Measurements from ENCODE around the gene AP4M1.

Gene AP4M1

GRCh38 chr7:100101016-100101862 is at the start of gene AP4M1, which contains the start of gene MCM7:
TSS of gene AP4M1 (plus strand) at chr7:100101643. CDS start at chr7:100101715, 72 bp downstream.
TSS of gene MCM7 (minus strand) at chr7:100101397. CDS start at chr7:100101294, 103 bp downstream.
- Histone ChIP-seq H3K4me1 (peaks cover 28 to 59% (median 47%) of the 10 kb centered on the region in 10 experiments), H3K27ac (peak within 1 kb of the TSS; percentile 65 to 99 (median 96)), H4K20me1 (peaks cover 0 to 44% (median 38%) of the 10 kb centered on the region in 11 experiments; a peak in 17 of 22 replicates), H3K27me3 (no peaks in the 10 kb centered on the region), H3K4me2 (peak within 1 kb of the TSS; percentile 87 to 99 (median 94)), H3K9ac (peak within 1 kb of the TSS; percentile 79 to 99 (median 97)), H3K4me3 (peak within 1 kb of the TSS; percentile 77 to 97 (median 86)), H3K36me3 (peaks cover 61 to 75% (median 69%) of the 10 kb centered on the region in 11 experiments), H3K9me3 (replicated peaks in 1 of 11) (no peaks in the 10 kb centered on the region)
- TF ChIP-seq Cebpa-rat (IDR thresholded peaks at IDR 0.05), result no peak

- Histone ChIP-seq H3K36me3 (peaks cover 14 to 23% (median 19%) of the 10 kb centered on the region in 11 experiments), H3K4me2 (peak overlapping the region in 3 of 11 experiments; percentile 1 to 10 (median 3); a peak in 2 of 22 replicates), H3K4me1 (peaks cover 8 to 29% (median 18%) of the 10 kb centered on the region in 10 experiments; a peak in 18 of 20 replicates), H4K20me1 (peaks cover 0 to 7% (median 0%) of the 10 kb centered on the region in 11 experiments; a peak in 2 of 22 replicates), H3K27ac (no peak overlapping the region), H3K4me3 (no peak overlapping the region), H3K9me3 (replicated peaks in 1 of 11) (no peaks in the 10 kb centered on the region), H3K9ac (no peak overlapping the region), H3K27me3 (no peaks in the 10 kb centered on the region)
- no peak for TF ChIP-seq Cebpa-rat (IDR thresholded peaks at IDR 0.05)
These were observed 48.2 kb upstream of the AP4M1 start for GRCh38 chr7:100053215-100053614.

GRCh38 chr7:100057006-100057405 is 44.4 kb upstream of the AP4M1 start:
- H3K36me3 ChIP-seq, result peaks cover 44 to 60% (median 53%) of the 10 kb centered on the region in 11 experiments
- no peak overlapping the region for H3K4me2 ChIP-seq
- H3K9ac ChIP-seq, result peak overlapping the region in 2 of 11 experiments; percentile 18 to 42; a peak in 1 of 22 replicates
- peaks cover 0 to 30% (median 7%) of the 10 kb centered on the region in 10 experiments; a peak in 9 of 20 replicates for H3K4me1 ChIP-seq
- H4K20me1 ChIP-seq, result peaks cover 0 to 7% (median 0%) of the 10 kb centered on the region in 11 experiments; a peak in 2 of 22 replicates
- H3K27me3 ChIP-seq, result no peaks in the 10 kb centered on the region
- H3K4me3 ChIP-seq, result no peak overlapping the region
- H3K9me3 ChIP-seq (replicated peaks in 1 of 11), result no peaks in the 10 kb centered on the region
- no peak overlapping the region for H3K27ac ChIP-seq
- TF ChIP-seq Cebpa-rat (IDR thresholded peaks at IDR 0.05), result no peak

GRCh38 chr7:100059251-100059739 is 42.1 kb upstream of the AP4M1 start:
- Histone ChIP-seq H3K27me3 (no peaks in the 10 kb centered on the region), H3K9me3 (replicated peaks in 1 of 11) (no peaks in the 10 kb centered on the region), H3K4me2 (peak overlapping the region in 2 of 11 experiments; percentile 39 to 52; a peak in 4 of 22 replicates), H4K20me1 (peaks cover 0 to 7% (median 0%) of the 10 kb centered on the region in 11 experiments; a peak in 4 of 22 replicates), H3K4me1 (peaks cover 0 to 20% (median 0%) of the 10 kb centered on the region in 10 experiments; a peak in 5 of 20 replicates), H3K4me3 (no peak overlapping the region), H3K36me3 (peaks cover 67 to 83% (median 73%) of the 10 kb centered on the region in 11 experiments), H3K27ac (no peak overlapping the region), H3K9ac (no peak overlapping the region; a peak in 1 of 22 replicates)
- TF ChIP-seq Cebpa-rat (IDR thresholded peaks at IDR 0.05), result no peak

- TF ChIP-seq Cebpa-rat (IDR thresholded peaks at IDR 0.05), result no peak
- peaks cover 0 to 18% (median 7%) of the 10 kb centered on the region in 11 experiments; a peak in 8 of 22 replicates for H4K20me1 ChIP-seq
- no peaks in the 10 kb centered on the region for H3K9me3 ChIP-seq (replicated peaks in 1 of 11)
- no peak overlapping the region for H3K4me3 ChIP-seq
- no peak overlapping the region for H3K9ac ChIP-seq
- peaks cover 0 to 20% (median 10%) of the 10 kb centered on the region in 10 experiments; a peak in 13 of 20 replicates for H3K4me1 ChIP-seq
- no peak overlapping the region for H3K27ac ChIP-seq
- peaks cover 83 to 100% (median 93%) of the 10 kb centered on the region in 11 experiments for H3K36me3 ChIP-seq
- H3K4me2 ChIP-seq, result no peak overlapping the region
- H3K27me3 ChIP-seq, result no peaks in the 10 kb centered on the region
These were observed 39.8 kb upstream of the AP4M1 start for GRCh38 chr7:100061518-100062193.

- no peak for TF ChIP-seq Cebpa-rat (IDR thresholded peaks at IDR 0.05)
- no peak overlapping the region for H3K4me2 ChIP-seq
- peaks cover 71 to 100% (median 93%) of the 10 kb centered on the region in 11 experiments for H3K36me3 ChIP-seq
- no peak overlapping the region for H3K27ac ChIP-seq
- H3K9me3 ChIP-seq (replicated peaks in 1 of 11), result no peaks in the 10 kb centered on the region; a peak in 1 of 22 replicates
- H3K9ac ChIP-seq, result no peak overlapping the region; a peak in 2 of 22 replicates
- no peak overlapping the region for H3K4me3 ChIP-seq
- H3K27me3 ChIP-seq, result no peaks in the 10 kb centered on the region
- H4K20me1 ChIP-seq, result peaks cover 0 to 25% (median 7%) of the 10 kb centered on the region in 11 experiments; a peak in 10 of 22 replicates
- peaks cover 0 to 17% (median 11%) of the 10 kb centered on the region in 10 experiments; a peak in 13 of 20 replicates for H3K4me1 ChIP-seq
These were observed 38.1 kb upstream of the AP4M1 start for GRCh38 chr7:100063376-100063775.

GRCh38 chr7:100064162-100064561 is 37.3 kb upstream of the AP4M1 start:
- Histone ChIP-seq H3K36me3 (peaks cover 74 to 100% (median 93%) of the 10 kb centered on the region in 11 experiments), H3K4me3 (no peak overlapping the region), H3K9ac (no peak overlapping the region), H3K9me3 (replicated peaks in 1 of 11) (peaks cover under 1 to 7% (median 3%) of the 10 kb centered on the region in 11 experiments; a peak in 17 of 22 replicates), H3K27ac (no peak overlapping the region), H4K20me1 (peaks cover 0 to 25% (median 7%) of the 10 kb centered on the region in 11 experiments; a peak in 10 of 22 replicates), H3K4me2 (no peak overlapping the region), H3K27me3 (no peaks in the 10 kb centered on the region), H3K4me1 (peaks cover 0 to 15% (median 8%) of the 10 kb centered on the region in 10 experiments; a peak in 13 of 20 replicates)
- TF ChIP-seq Cebpa-rat (IDR thresholded peaks at IDR 0.05), result no peak

- peak in 6 of 11 experiments; percentile 6 to 84 (median 53); a peak in 8 of 22 replicates for TF ChIP-seq Cebpa-rat (IDR thresholded peaks at IDR 0.05)
- Histone ChIP-seq H3K4me3 (no peak overlapping the region), H3K36me3 (peaks cover 81 to 100% (median 96%) of the 10 kb centered on the region in 11 experiments), H3K4me1 (peaks cover 0 to 15% (median 5%) of the 10 kb centered on the region in 10 experiments; a peak in 9 of 20 replicates), H3K9ac (no peak overlapping the region), H3K9me3 (replicated peaks in 1 of 11) (peaks cover 15 to 22% (median 17%) of the 10 kb centered on the region in 11 experiments), H3K4me2 (peak overlapping the region in 7 of 11 experiments; percentile 3 to 36 (median 19); a peak in 8 of 22 replicates), H3K27ac (peak overlapping the region in 4 of 11 experiments; percentile 10 to 34 (median 22); a peak in 3 of 22 replicates), H4K20me1 (peaks cover 0 to 25% (median 7%) of the 10 kb centered on the region in 11 experiments; a peak in 10 of 22 replicates), H3K27me3 (no peaks in the 10 kb centered on the region)
These were observed 35.8 kb upstream of the AP4M1 start for GRCh38 chr7:100065452-100066186.
